Muscle of arm (tissue), 12 donors: ENCODE results near the gene DPM2. TPM values are rescaled to one million over a fixed set of nuclear protein-coding genes. Genes with fewer than 3 reads are reported as not detected.
A peak's percentile ranks its signal among the peaks of the same experiment; 100 is the strongest.

Source experiments
- DNase-seq: peaks from one replicate; pipeline ENCODE4 v3.0.0-alpha.2; 2013
- polyA plus RNA-seq, 12 donors: library from polyadenylated mRNA; unstranded; fragments of 120-200 nt; gene quantifications; one replicate each; pipeline ENCODE4 v1.2.1, GENCODE V29; 2013; ENCODE audit not compliant: insufficient read length in 12 of 12

The DPM2 gene
- polyA plus RNA-seq, 12 donors: 16.0 to 28.7 (median 20.7) TPM; not detected in 1

- no peak for DNase-seq
Measured at GRCh38 chr9:127959841-127960409, 22.3 kb upstream of the DPM2 start.

- DNase-seq: no peak
Measured at GRCh38 chr9:127959398-127959797, 21.7 kb upstream of the DPM2 start.

- no peak for DNase-seq
Measured at GRCh38 chr9:127958728-127959127, 21.1 kb upstream of the DPM2 start.

GRCh38 chr9:127955294-127956015 is 17.8 kb upstream of the DPM2 start:
- no peak for DNase-seq

- DNase-seq: no peak
Measured at GRCh38 chr9:127954831-127955293, 17.2 kb upstream of the DPM2 start.

- no peak for DNase-seq
Measured at GRCh38 chr9:127953768-127954505, 16.3 kb upstream of the DPM2 start.

GRCh38 chr9:127953154-127953553 is 15.5 kb upstream of the DPM2 start:
- no peak for DNase-seq

- no peak for DNase-seq
Measured at GRCh38 chr9:127950513-127951289, 13.0 kb upstream of the DPM2 start.

- DNase-seq: no peak
Measured at GRCh38 chr9:127949827-127950512, 12.3 kb upstream of the DPM2 start.

GRCh38 chr9:127947841-127948710 is 10.4 kb upstream of the DPM2 start:
- no peak for DNase-seq

- no peak for DNase-seq
Measured at GRCh38 chr9:127946728-127947127, 9.1 kb upstream of the DPM2 start.

- no peak for DNase-seq
Measured at GRCh38 chr9:127945942-127946341, 8.3 kb upstream of the DPM2 start.

GRCh38 chr9:127945338-127945737 is 7.7 kb upstream of the DPM2 start:
- DNase-seq: no peak

GRCh38 chr9:127944586-127945218 is 7.0 kb upstream of the DPM2 start:
- DNase-seq: no peak

GRCh38 chr9:127943731-127944144 is 6.1 kb upstream of the DPM2 start:
- DNase-seq: peak; percentile 70

GRCh38 chr9:127943011-127943662 is 5.5 kb upstream of the DPM2 start:
- DNase-seq: no peak

- DNase-seq: no peak
Measured at GRCh38 chr9:127942216-127943010, 4.8 kb upstream of the DPM2 start.

GRCh38 chr9:127941961-127942215 is 4.2 kb upstream of the DPM2 start:
- no peak for DNase-seq
